Mesendoderm (in vitro differentiated cells): ENCODE results near the gene FAM161B.
"Not testable (repeated sequence)": the region's sequence is repeated elsewhere in the genome, so short reads cannot be mapped to it uniquely, and the experiment has no call there.

Source experiments
- DNase-seq: peaks from one replicate; pipeline ENCODE4 v3.0.0; 2013
- H2AK5ac ChIP-seq: 2 replicates; pipeline ENCODE4 v1.6.1; 2013; ENCODE audit warnings: low read length, inconsistent platforms
- H2BK120ac ChIP-seq: 2 replicates; pipeline ENCODE4 v1.6.1; 2013; ENCODE audit warnings: low read depth, mild to moderate bottlenecking, low read length, moderate library complexity, mixed read lengths
- H2BK15ac ChIP-seq: replicated peaks from 2 replicates; pipeline ENCODE4 v1.6.1; 2013; ENCODE audit warnings: low read depth, mild to moderate bottlenecking, moderate library complexity
- H2BK5ac ChIP-seq: 2 replicates; pipeline ENCODE4 v1.6.1; 2013; ENCODE audit warnings: low read length, inconsistent platforms
- H3K18ac ChIP-seq: 2 replicates; pipeline ENCODE4 v1.6.1; 2013; ENCODE audit warnings: mild to moderate bottlenecking, low read length, mixed read lengths
- H3K23ac ChIP-seq: one replicate; pipeline ENCODE4 v1.6.1; 2013; ENCODE audit warnings: low read length
- H3K27ac ChIP-seq: 2 replicates; pipeline ENCODE4 v1.5.1; 2013; ENCODE audit warnings: low read depth, mild to moderate bottlenecking, inconsistent platforms, low read length, moderate library complexity
- H3K27me3 ChIP-seq: 2 replicates; pipeline ENCODE4 v1.6.1; 2013; ENCODE audit warnings: low read length, control low read depth, mild to moderate bottlenecking, inconsistent platforms; ENCODE audit not compliant: insufficient read depth, poor library complexity
- H3K36me3 ChIP-seq: 2 replicates; pipeline ENCODE4 v1.6.1; 2013; ENCODE audit warnings: low read length, inconsistent platforms; ENCODE audit not compliant: control insufficient read depth, insufficient read depth
- H3K4ac ChIP-seq: one replicate; pipeline ENCODE4 v1.6.1; 2013; ENCODE audit warnings: low read depth, mild to moderate bottlenecking, low read length, moderate library complexity
- H3K4me1 ChIP-seq: 2 replicates; pipeline ENCODE4 v1.6.1; 2013; ENCODE audit warnings: low read depth, low read length, inconsistent platforms; ENCODE audit not compliant: control insufficient read depth
- H3K4me2 ChIP-seq: 2 replicates; pipeline ENCODE4 v1.6.1; 2013; ENCODE audit warnings: low read length
- H3K4me3 ChIP-seq: 2 replicates; pipeline ENCODE4 v1.5.1; 2013; ENCODE audit warnings: mild to moderate bottlenecking, low read length
- H3K56ac ChIP-seq: one replicate; pipeline ENCODE4 v1.6.1; 2013; ENCODE audit warnings: low read length
- H3K79me1 ChIP-seq: 2 replicates; pipeline ENCODE4 v1.6.1; 2013; ENCODE audit warnings: low read length, inconsistent platforms
- H3K79me2 ChIP-seq: 2 replicates; pipeline ENCODE4 v1.6.1; 2013; ENCODE audit warnings: mild to moderate bottlenecking, low read length; ENCODE audit not compliant: control insufficient read depth, insufficient read depth
- H3K9ac ChIP-seq: 2 replicates; pipeline ENCODE4 v1.6.1; 2013; ENCODE audit warnings: low read length, inconsistent platforms
- H4K5ac ChIP-seq: one replicate; pipeline ENCODE4 v1.6.1; 2013; ENCODE audit warnings: low read length
- H4K8ac ChIP-seq: one replicate; pipeline ENCODE4 v1.6.1; 2013; ENCODE audit warnings: low read depth, mild to moderate bottlenecking, control low read depth, low read length, moderate library complexity
- WGBS: extraction: QIAGEN DNeasy Blood & Tissue Kit; methylation state at CpG from one replicate; pipeline ENCODE4 v1.1.7; 2013; ENCODE audit warnings: low lambda C conversion rate, missing lambda C conversion rate; ENCODE audit not compliant: insufficient coverage; ENCODE audit errors: extremely low coverage; 5-methylcytosine and 5-hydroxymethylcytosine counted together

The FAM161B gene

GRCh38 chr14:73937012-73937411 lies 12.9 kb downstream of the FAM161B start:
- no peak overlapping the region for H4K5ac ChIP-seq
- no CpG with 5 or more reads among the region's 2 CpGs for WGBS

GRCh38 chr14:73936548-73936947 lies 13.3 kb downstream of the FAM161B start:
- no peaks in the 10 kb centered on the region for H3K79me1 ChIP-seq
- H2BK15ac ChIP-seq, result no peak overlapping the region
- no peak overlapping the region for H2BK120ac ChIP-seq
- H3K23ac ChIP-seq, result no peak overlapping the region
- no peak overlapping the region for H4K5ac ChIP-seq
- H3K36me3 ChIP-seq, result no peaks in the 10 kb centered on the region
- no peak overlapping the region for H3K56ac ChIP-seq
- H3K9ac ChIP-seq, result no peak overlapping the region
- H3K4me2 ChIP-seq, result no peak overlapping the region
- H2BK5ac ChIP-seq, result no peak overlapping the region
- no peaks in the 10 kb centered on the region for H3K79me2 ChIP-seq
- WGBS, result no CpG with 5 or more reads among the region's 1 CpG
- no peak overlapping the region for H3K27ac ChIP-seq
- H4K8ac ChIP-seq, result no peak overlapping the region
- H2AK5ac ChIP-seq, result no peak overlapping the region
- H3K27me3 ChIP-seq, result no peaks in the 10 kb centered on the region
- no peak overlapping the region for H3K4ac ChIP-seq
- no peak overlapping the region for H3K18ac ChIP-seq
- no peak overlapping the region for H3K4me3 ChIP-seq
- no peak for DNase-seq
- H3K4me1 ChIP-seq, result no peaks in the 10 kb centered on the region

More at GRCh38 chr14:73937012-73937411, 12.9 kb downstream of the FAM161B start:
- H3K36me3 ChIP-seq, result no peaks in the 10 kb centered on the region
- H3K4me2 ChIP-seq, result no peak overlapping the region
- H3K4me1 ChIP-seq, result no peaks in the 10 kb centered on the region
- no peak overlapping the region for H3K23ac ChIP-seq
- no peak overlapping the region for H2AK5ac ChIP-seq
- no peak overlapping the region for H3K27ac ChIP-seq
- no peak overlapping the region for H3K18ac ChIP-seq
- no peak overlapping the region for H3K9ac ChIP-seq
- H3K79me2 ChIP-seq, result no peaks in the 10 kb centered on the region
- no peak overlapping the region for H2BK5ac ChIP-seq
- no peak for DNase-seq
- H3K56ac ChIP-seq, result no peak overlapping the region
- no peak overlapping the region for H2BK120ac ChIP-seq
- no peak overlapping the region for H3K4me3 ChIP-seq
- no peak overlapping the region for H2BK15ac ChIP-seq
- H3K27me3 ChIP-seq, result no peaks in the 10 kb centered on the region
- no peak overlapping the region for H4K8ac ChIP-seq
- no peaks in the 10 kb centered on the region for H3K79me1 ChIP-seq
- no peak overlapping the region for H3K4ac ChIP-seq

- Histone ChIP-seq H4K5ac (no peak overlapping the region), H3K4me2 (no peak overlapping the region), H3K4me3 (no peak overlapping the region), H3K18ac (no peak overlapping the region), H2BK5ac (no peak overlapping the region), H3K56ac (no peak overlapping the region), H3K79me1 (no peaks in the 10 kb centered on the region), H3K36me3 (no peaks in the 10 kb centered on the region), H3K4ac (no peak overlapping the region), H3K23ac (no peak overlapping the region), H3K9ac (no peak overlapping the region), H3K27ac (no peak overlapping the region), H4K8ac (no peak overlapping the region), H2AK5ac (no peak overlapping the region), H3K27me3 (no peaks in the 10 kb centered on the region), H2BK120ac (no peak overlapping the region), H3K4me1 (no peaks in the 10 kb centered on the region), H3K79me2 (no peaks in the 10 kb centered on the region), H2BK15ac (no peak overlapping the region)
- WGBS, result no CpG with 5 or more reads among the region's 2 CpGs
- DNase-seq, result peak; percentile 11
Observed at GRCh38 chr14:73935666-73936065, 14.2 kb downstream of the FAM161B start.

- H3K27me3 ChIP-seq, result no peaks in the 10 kb centered on the region
- peaks cover 13% of the 10 kb centered on the region for H3K36me3 ChIP-seq
- no peak overlapping the region for H3K56ac ChIP-seq
- no peak overlapping the region for H2BK5ac ChIP-seq
- H4K8ac ChIP-seq, result no peak overlapping the region
- H3K4me1 ChIP-seq, result no peaks in the 10 kb centered on the region
- no peak overlapping the region for H3K18ac ChIP-seq
- no peak for DNase-seq
- WGBS, result no CpG with 5 or more reads among the region's 5 CpGs
- H3K79me1 ChIP-seq, result no peaks in the 10 kb centered on the region
- H3K27ac ChIP-seq, result no peak overlapping the region
- H3K4me2 ChIP-seq, result no peak overlapping the region
- no peaks in the 10 kb centered on the region for H3K79me2 ChIP-seq
- H3K23ac ChIP-seq, result no peak overlapping the region
- H2BK120ac ChIP-seq, result no peak overlapping the region
- no peak overlapping the region for H2AK5ac ChIP-seq
- H4K5ac ChIP-seq, result no peak overlapping the region
- H3K9ac ChIP-seq, result no peak overlapping the region
- no peak overlapping the region for H3K4me3 ChIP-seq
- H3K4ac ChIP-seq, result no peak overlapping the region
- no peak overlapping the region for H2BK15ac ChIP-seq
Observed at GRCh38 chr14:73924337-73924736, 25.6 kb downstream of the FAM161B start.

GRCh38 chr14:73919457-73919856 lies 30.4 kb downstream of the FAM161B start:
- H3K27me3 ChIP-seq, H3K9ac ChIP-seq, H2BK15ac ChIP-seq, H3K4me2 ChIP-seq, H3K56ac ChIP-seq, H2AK5ac ChIP-seq, H3K4me1 ChIP-seq, H2BK120ac ChIP-seq, H4K8ac ChIP-seq, H4K5ac ChIP-seq, H3K4ac ChIP-seq, H3K23ac ChIP-seq, H3K27ac ChIP-seq, H3K18ac ChIP-seq, DNase-seq, H3K4me3 ChIP-seq, H3K79me1 ChIP-seq, H3K79me2 ChIP-seq, H2BK5ac ChIP-seq: not testable (repeated sequence)
- WGBS, result no CpG with 5 or more reads among the region's 2 CpGs
- peaks cover 10% of the 10 kb centered on the region for H3K36me3 ChIP-seq

- no peak overlapping the region for H3K4me3 ChIP-seq
- no peak overlapping the region for H2AK5ac ChIP-seq
- H2BK120ac ChIP-seq, result no peak overlapping the region
- no peak overlapping the region for H2BK15ac ChIP-seq
- H3K18ac ChIP-seq, result no peak overlapping the region
- H3K4me2 ChIP-seq, result no peak overlapping the region
- no peak overlapping the region for H3K23ac ChIP-seq
- H3K9ac ChIP-seq, result no peak overlapping the region
- no peaks in the 10 kb centered on the region for H3K79me1 ChIP-seq
- H3K4ac ChIP-seq, result no peak overlapping the region
- no peaks in the 10 kb centered on the region for H3K27me3 ChIP-seq
- H3K79me2 ChIP-seq, result no peaks in the 10 kb centered on the region
- H2BK5ac ChIP-seq, result no peak overlapping the region
- H3K56ac ChIP-seq, result no peak overlapping the region
- no peak overlapping the region for H3K27ac ChIP-seq
- no peak for DNase-seq
- no peak overlapping the region for H4K5ac ChIP-seq
- no peaks in the 10 kb centered on the region for H3K4me1 ChIP-seq
- H4K8ac ChIP-seq, result no peak overlapping the region
- peaks cover 3% of the 10 kb centered on the region for H3K36me3 ChIP-seq
- WGBS, result no CpG with 5 or more reads among the region's 6 CpGs
Observed at GRCh38 chr14:73916324-73916723, 33.6 kb downstream of the FAM161B start.
